CD14-positive monocyte (primary cell): ENCODE measurements around the gene PODN. TPM values are rescaled to one million over a fixed set of nuclear protein-coding genes. Genes with fewer than 3 reads are reported as not detected.

Experiments used
- DNase-seq, 3 donors: peaks; one replicate each; pipeline ENCODE4 v3.0.0-alpha.2; 2011 to 2022
- H2AFZ ChIP-seq: 2 replicates; pipeline ENCODE4 v1.6.0; 2012; ENCODE audit warnings: mild to moderate bottlenecking, low read depth, low read length, inconsistent platforms; ENCODE audit not compliant: insufficient read depth, poor library complexity, severe bottlenecking
- H3K27ac ChIP-seq, 2 donors: 1 replicate in 1 of 2; 2 replicates in 1 of 2; pipeline ENCODE4 v1.5.1; 2012 to 2013; ENCODE audit warnings: low read length in 2 of 2, control low read depth in 1 of 2, inconsistent platforms in 1 of 2, low read depth in 1 of 2, mild to moderate bottlenecking in 1 of 2
- H3K27me3 ChIP-seq, 2 donors: one replicate each; pipeline versions ENCODE4 v1.6.0 to v1.6.1; 2011 to 2013; ENCODE audit warnings: low read length in 2 of 2; ENCODE audit not compliant: control insufficient read depth in 2 of 2, insufficient read depth in 2 of 2
- H3K36me3 ChIP-seq, 2 donors: replicated peaks in 1 of 2; 1 replicate in 1 of 2; 2 replicates in 1 of 2; pipeline versions ENCODE4 v1.5.1 to v1.6.1; 2012 to 2013; ENCODE audit warnings: low read length in 2 of 2, control low read depth in 1 of 2, inconsistent platforms in 1 of 2, mild to moderate bottlenecking in 1 of 2; ENCODE audit not compliant: insufficient read depth in 2 of 2, control insufficient read depth in 1 of 2
- H3K4me1 ChIP-seq, 2 donors: 1 replicate in 1 of 2; 2 replicates in 1 of 2; pipeline versions ENCODE4 v1.5.1 to v1.6.1; 2012 to 2013; ENCODE audit warnings: low read length in 2 of 2, control low read depth in 1 of 2, inconsistent platforms in 1 of 2, mild to moderate bottlenecking in 1 of 2, moderate library complexity in 1 of 2; ENCODE audit not compliant: insufficient read depth in 2 of 2, control insufficient read depth in 1 of 2
- H3K4me2 ChIP-seq: replicated peaks from 2 replicates; pipeline ENCODE3; 2012; ENCODE audit warnings: low read length, moderate library complexity, mild to moderate bottlenecking; ENCODE audit not compliant: poor library complexity, severe bottlenecking; ENCODE audit errors: extremely low read depth
- H3K4me3 ChIP-seq, 3 experiments: fragments of 200-600 bp in 1 of 3; sonication (generic) in 1 of 3; replicated peaks in 1 of 3; 1 replicate in 2 of 3; 2 replicates in 1 of 3; pipeline ENCODE4 v1.5.1; 2011 to 2013; ENCODE audit warnings: low read length in 3 of 3, mild to moderate bottlenecking in 3 of 3, control low read depth in 2 of 3, low read depth in 2 of 3, inconsistent platforms in 1 of 3, moderate library complexity in 1 of 3
- H3K79me2 ChIP-seq: 2 replicates; pipeline ENCODE4 v1.6.0; 2012; ENCODE audit warnings: mild to moderate bottlenecking, control low read depth, inconsistent platforms, low read length, moderate library complexity; ENCODE audit not compliant: insufficient read depth
- H3K9ac ChIP-seq: 2 replicates; pipeline ENCODE4 v1.6.0; 2017; ENCODE audit warnings: low read length, mild to moderate bottlenecking; ENCODE audit not compliant: insufficient read depth, poor library complexity, severe bottlenecking
- H3K9me3 ChIP-seq, 2 donors: replicated peaks in 1 of 2; 1 replicate in 1 of 2; 2 replicates in 1 of 2; pipeline versions ENCODE4 v1.5.1 to v1.6.1; 2012 to 2013; ENCODE audit warnings: low read length in 2 of 2, control low read depth in 1 of 2; ENCODE audit not compliant: control insufficient read depth in 1 of 2, insufficient read depth in 1 of 2
- H4K20me1 ChIP-seq: 2 replicates; pipeline ENCODE4 v1.6.0; 2012; ENCODE audit warnings: mild to moderate bottlenecking, low read length, control low read depth, moderate library complexity; ENCODE audit not compliant: insufficient read depth
- H3K27ac Mint-ChIP-seq, 7 donors: one replicate each; pipeline ENCODE4 v1.8.0; 2020; ENCODE audit warnings: mild to moderate bottlenecking in 7 of 7, mixed read lengths in 7 of 7, moderate library complexity in 6 of 7, inconsistent platforms in 2 of 7
- H3K27me3 Mint-ChIP-seq, 3 donors: one replicate each; pipeline ENCODE4 v1.8.0; 2021 to 2022; ENCODE audit warnings: low read depth in 3 of 3, mild to moderate bottlenecking in 3 of 3, mixed read lengths in 3 of 3, moderate library complexity in 3 of 3, inconsistent platforms in 1 of 3
- H3K36me3 Mint-ChIP-seq, 2 donors: one replicate each; pipeline ENCODE4 v1.8.0; 2020; ENCODE audit warnings: mixed read lengths in 2 of 2, inconsistent platforms in 1 of 2, mild to moderate bottlenecking in 1 of 2
- H3K4me1 Mint-ChIP-seq: one replicate; pipeline ENCODE4 v1.8.0; 2020; ENCODE audit warnings: mild to moderate bottlenecking, mixed read lengths
- H3K4me3 Mint-ChIP-seq, 2 donors: one replicate each; pipeline ENCODE4 v1.8.0; 2020; ENCODE audit warnings: mild to moderate bottlenecking in 2 of 2, mixed read lengths in 2 of 2, moderate library complexity in 1 of 2
- H3K9me3 Mint-ChIP-seq, 7 donors: one replicate each; pipeline ENCODE4 v1.8.0; 2020 to 2022; ENCODE audit warnings: mixed read lengths in 7 of 7, mild to moderate bottlenecking in 6 of 7, moderate library complexity in 6 of 7, inconsistent platforms in 2 of 7
- WGBS: methylation state at CpG from one replicate; pipeline ENCODE4 v1.1.5; 2013; ENCODE audit warnings: missing lambda C conversion rate; ENCODE audit not compliant: insufficient coverage; 5-methylcytosine and 5-hydroxymethylcytosine counted together
- intact Hi-C, 2 donors: fragments of 100-400 bp; cut with micrococcal nuclease; formaldehyde crosslinking; loops; one replicate each; pipeline versions ENCODE4 v1.15.0 to v1.15.1; 2023
- polyA plus RNA-seq, 3 donors: library from polyadenylated mRNA; depleted of rRNA in 1 of 3; unstranded in 2 of 3; stranded (reverse) in 1 of 3; fragments of 300-500 nt in 2 of 3; fragments of >200 nt in 1 of 3; fragmentation: Illumina TruSeq in 2 of 3; gene quantifications; 1 replicate in 2 of 3; 2 replicates in 1 of 3; pipeline ENCODE4 v1.2.3, GENCODE V29; 2012 to 2021
- TF ChIP-seq, protein P1 (sequence below): fragments of 200-600 bp; IDR thresholded peaks from one replicate; pipeline ENCODE4 v1.8.0; 2022; ENCODE audit warnings: antibody characterized with exemption, mild to moderate bottlenecking

Gene PODN
- polyA plus RNA-seq, 3 donors = not detected

DNA sequence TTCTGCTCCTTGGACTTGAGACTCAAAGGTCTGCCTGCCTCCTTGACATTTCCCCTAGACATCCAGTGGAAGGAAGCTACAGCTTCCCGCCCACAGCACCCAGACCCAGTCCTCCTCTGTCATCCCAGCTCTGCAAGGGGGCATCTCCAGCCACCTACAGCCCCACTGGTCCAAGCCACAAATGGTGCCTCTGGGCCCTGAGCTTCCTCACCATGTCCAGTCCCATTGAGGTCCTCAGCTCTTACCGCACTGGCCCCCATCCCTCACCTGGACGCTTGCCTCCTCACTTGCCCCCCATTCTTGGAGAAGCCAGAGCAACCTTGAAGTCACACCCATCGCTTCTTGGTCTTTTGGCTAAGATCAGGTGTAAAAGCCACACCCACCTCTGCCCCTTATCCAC is 13.2 kb downstream of the PODN start:
- Histone ChIP-seq H3K9ac (no peak overlapping the region), H3K4me1 (no peaks in the 10 kb centered on the region), H3K4me2 (no peak overlapping the region), H3K27ac (no peak overlapping the region), H2AFZ (no peak overlapping the region), H3K4me3 (no peak overlapping the region), H3K36me3 (no peaks in the 10 kb centered on the region), H4K20me1 (no peaks in the 10 kb centered on the region), H3K27me3 (no peaks in the 10 kb centered on the region), H3K9me3 (no peaks in the 10 kb centered on the region), H3K79me2 (no peaks in the 10 kb centered on the region)
- 96% methylated on average over 4 of the region's 4 CpGs for WGBS
- no peak for DNase-seq
- Mint-ChIP-seq H3K9me3 (no peaks in the 10 kb centered on the region), H3K4me1 (no peaks in the 10 kb centered on the region), H3K4me3 (no peak overlapping the region), H3K27me3 (peaks cover 0 to 2% (median 0%) of the 10 kb centered on the region in 3 donors), H3K36me3 (no peaks in the 10 kb centered on the region), H3K27ac (no peak overlapping the region)
- intact Hi-C loops = no loop called here
- TF ChIP-seq, protein P1, sequence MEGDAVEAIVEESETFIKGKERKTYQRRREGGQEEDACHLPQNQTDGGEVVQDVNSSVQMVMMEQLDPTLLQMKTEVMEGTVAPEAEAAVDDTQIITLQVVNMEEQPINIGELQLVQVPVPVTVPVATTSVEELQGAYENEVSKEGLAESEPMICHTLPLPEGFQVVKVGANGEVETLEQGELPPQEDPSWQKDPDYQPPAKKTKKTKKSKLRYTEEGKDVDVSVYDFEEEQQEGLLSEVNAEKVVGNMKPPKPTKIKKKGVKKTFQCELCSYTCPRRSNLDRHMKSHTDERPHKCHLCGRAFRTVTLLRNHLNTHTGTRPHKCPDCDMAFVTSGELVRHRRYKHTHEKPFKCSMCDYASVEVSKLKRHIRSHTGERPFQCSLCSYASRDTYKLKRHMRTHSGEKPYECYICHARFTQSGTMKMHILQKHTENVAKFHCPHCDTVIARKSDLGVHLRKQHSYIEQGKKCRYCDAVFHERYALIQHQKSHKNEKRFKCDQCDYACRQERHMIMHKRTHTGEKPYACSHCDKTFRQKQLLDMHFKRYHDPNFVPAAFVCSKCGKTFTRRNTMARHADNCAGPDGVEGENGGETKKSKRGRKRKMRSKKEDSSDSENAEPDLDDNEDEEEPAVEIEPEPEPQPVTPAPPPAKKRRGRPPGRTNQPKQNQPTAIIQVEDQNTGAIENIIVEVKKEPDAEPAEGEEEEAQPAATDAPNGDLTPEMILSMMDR = no peak

DNA sequence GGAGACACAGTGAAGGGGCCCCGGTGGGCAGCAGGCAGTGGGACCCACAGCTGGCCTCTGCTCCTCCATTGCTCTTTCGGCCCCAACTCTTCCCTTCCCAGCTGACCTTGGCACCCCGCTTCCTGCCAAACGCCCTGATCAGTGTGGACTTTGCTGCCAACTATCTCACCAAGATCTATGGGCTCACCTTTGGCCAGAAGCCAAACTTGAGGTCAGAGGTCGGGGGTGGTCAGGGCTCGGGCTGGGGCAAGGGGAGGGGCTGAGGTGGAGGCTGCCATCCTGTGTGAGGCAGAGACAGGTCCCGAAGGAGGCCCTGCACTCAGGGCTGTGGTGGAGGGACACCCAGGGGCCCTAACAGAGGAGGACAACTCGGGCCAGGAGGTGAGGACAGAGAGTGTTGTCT is 13.7 kb downstream of the PODN start:
- Histone ChIP-seq H3K9me3 (no peaks in the 10 kb centered on the region), H3K9ac (no peak overlapping the region), H3K4me2 (no peak overlapping the region), H3K27ac (no peak overlapping the region), H3K4me3 (no peak overlapping the region), H3K36me3 (no peaks in the 10 kb centered on the region), H3K27me3 (no peaks in the 10 kb centered on the region), H4K20me1 (no peaks in the 10 kb centered on the region), H2AFZ (no peak overlapping the region), H3K79me2 (no peaks in the 10 kb centered on the region), H3K4me1 (no peaks in the 10 kb centered on the region)
- H3K4me3 Mint-ChIP-seq = no peak overlapping the region
- DNase-seq = no peak
- no peak overlapping the region for H3K27ac Mint-ChIP-seq
- intact Hi-C loops = no loop called here
- H3K36me3 Mint-ChIP-seq = no peaks in the 10 kb centered on the region
- H3K4me1 Mint-ChIP-seq = no peaks in the 10 kb centered on the region
- peaks cover 0 to 2% (median 0%) of the 10 kb centered on the region in 3 donors for H3K27me3 Mint-ChIP-seq
- H3K9me3 Mint-ChIP-seq = no peaks in the 10 kb centered on the region
- 72% methylated on average over 3 of the region's 8 CpGs for WGBS
- TF ChIP-seq, protein P1 = no peak
